H9 (cell line): ENCODE measurements around the gene MAP2K2. TPM values are rescaled to one million over a fixed set of nuclear protein-coding genes. Genes with fewer than 3 reads are reported as not detected.

Experiments
- DNase-seq: peaks from one replicate; pipeline ENCODE4 v3.0.0-alpha.2; 2017
- H2AFZ ChIP-seq: one replicate; pipeline ENCODE4 v1.6.1; 2013; ENCODE audit warnings: mild to moderate bottlenecking, low read length, control low read depth, moderate library complexity
- H2AK5ac ChIP-seq: 2 replicates; pipeline ENCODE4 v1.6.1; 2013; ENCODE audit warnings: low read length, control low read depth, mixed read lengths; ENCODE audit not compliant: insufficient read length
- H2BK120ac ChIP-seq: one replicate; pipeline ENCODE4 v1.6.1; 2013; ENCODE audit warnings: low read depth, mild to moderate bottlenecking, low read length, control low read depth, inconsistent platforms; ENCODE audit not compliant: poor library complexity, severe bottlenecking
- H2BK12ac ChIP-seq: 2 replicates; pipeline ENCODE4 v1.6.1; 2013; ENCODE audit warnings: low read length, control low read depth, mixed read lengths, low read depth; ENCODE audit not compliant: insufficient read length
- H2BK15ac ChIP-seq: 2 replicates; pipeline ENCODE4 v1.6.1; 2013; ENCODE audit warnings: low read depth, low read length, control low read depth
- H2BK20ac ChIP-seq: one replicate; pipeline ENCODE4 v1.6.1; 2013; ENCODE audit warnings: low read depth, mild to moderate bottlenecking, low read length, control low read depth, inconsistent platforms; ENCODE audit not compliant: poor library complexity, severe bottlenecking
- H2BK5ac ChIP-seq: 2 replicates; pipeline ENCODE4 v1.6.1; 2013; ENCODE audit warnings: low read length, control low read depth, mixed read lengths; ENCODE audit not compliant: insufficient read length
- H3K14ac ChIP-seq: 2 replicates; pipeline ENCODE4 v1.6.1; 2013; ENCODE audit warnings: low read length, control low read depth; ENCODE audit not compliant: insufficient read depth
- H3K18ac ChIP-seq: 2 replicates; pipeline ENCODE4 v1.6.1; 2013; ENCODE audit warnings: low read depth, mild to moderate bottlenecking, mixed read lengths, low read length, control low read depth; ENCODE audit not compliant: insufficient read length
- H3K23ac ChIP-seq: 2 replicates; pipeline ENCODE4 v1.6.1; 2013; ENCODE audit warnings: low read length, control low read depth, mixed read lengths, low read depth; ENCODE audit not compliant: insufficient read length
- H3K23me2 ChIP-seq: 2 replicates; pipeline ENCODE4 v1.6.1; 2013; ENCODE audit warnings: low read depth, mild to moderate bottlenecking, mixed read lengths, low read length, control low read depth; ENCODE audit not compliant: insufficient read length, poor library complexity, severe bottlenecking
- H3K27ac ChIP-seq: 2 replicates; pipeline ENCODE4 v1.5.1; 2013; ENCODE audit warnings: low read length, control low read depth, mixed read lengths, low read depth; ENCODE audit not compliant: insufficient read length
- H3K27me3 ChIP-seq: 2 replicates; pipeline ENCODE4 v1.6.1; 2013; ENCODE audit warnings: low read length, control low read depth, inconsistent platforms; ENCODE audit not compliant: insufficient read depth
- H3K4ac ChIP-seq: 2 replicates; pipeline ENCODE4 v1.6.1; 2013; ENCODE audit warnings: low read depth, mild to moderate bottlenecking, control low read depth, inconsistent platforms, low read length, moderate library complexity
- H3K4me1 ChIP-seq: 2 replicates; pipeline ENCODE4 v1.6.1; 2013; ENCODE audit warnings: low read length, control low read depth, inconsistent platforms; ENCODE audit not compliant: insufficient read depth
- H3K4me2 ChIP-seq: 2 replicates; pipeline ENCODE4 v1.6.1; 2013; ENCODE audit warnings: low read length, control low read depth, mixed read lengths; ENCODE audit not compliant: insufficient read length, insufficient read depth
- H3K56ac ChIP-seq: 2 replicates; pipeline ENCODE4 v1.6.1; 2013; ENCODE audit warnings: low read depth, mild to moderate bottlenecking, mixed read lengths, low read length, control low read depth; ENCODE audit not compliant: insufficient read length
- H3K79me1 ChIP-seq: 2 replicates; pipeline ENCODE4 v1.6.1; 2013; ENCODE audit warnings: low read depth, mild to moderate bottlenecking, moderate library complexity, low read length, control low read depth, inconsistent platforms; ENCODE audit not compliant: insufficient read depth, poor library complexity, severe bottlenecking
- H3K79me2 ChIP-seq: 2 replicates; pipeline ENCODE4 v1.6.1; 2013; ENCODE audit warnings: low read length, control low read depth, inconsistent platforms; ENCODE audit not compliant: insufficient read depth
- H3K9ac ChIP-seq: 2 replicates; pipeline ENCODE4 v1.6.1; 2013; ENCODE audit warnings: low read length, control low read depth, mixed read lengths; ENCODE audit not compliant: insufficient read length; ENCODE audit errors: extremely low read depth
- H3K9me3 ChIP-seq: one replicate; pipeline ENCODE4 v1.6.1; 2013; ENCODE audit warnings: low read depth, low read length, inconsistent platforms; ENCODE audit not compliant: control insufficient read depth
- H3T11ph ChIP-seq: one replicate; pipeline ENCODE4 v1.6.1; 2013; ENCODE audit warnings: mild to moderate bottlenecking, low read length, control low read depth, inconsistent platforms
- H4K20me1 ChIP-seq: one replicate; pipeline ENCODE4 v1.6.1; 2013; ENCODE audit not compliant: control insufficient read depth, insufficient read length, insufficient read depth
- H4K5ac ChIP-seq: 2 replicates; pipeline ENCODE4 v1.6.1; 2013; ENCODE audit warnings: low read depth, mild to moderate bottlenecking, mixed read lengths, low read length, control low read depth; ENCODE audit not compliant: insufficient read length
- H4K8ac ChIP-seq: replicated peaks from 2 replicates; pipeline ENCODE4 v1.6.1; 2013; ENCODE audit warnings: low read length, control low read depth, mixed read lengths, low read depth; ENCODE audit not compliant: insufficient read length
- H4K91ac ChIP-seq: 2 replicates; pipeline ENCODE4 v1.6.1; 2013; ENCODE audit warnings: low read depth, mild to moderate bottlenecking, moderate library complexity, mixed read lengths, low read length, control low read depth; ENCODE audit not compliant: insufficient read length
- H3K27ac Mint-ChIP-seq, 3 experiments: 2 replicates in 2 of 3; 3 replicates in 1 of 3; pipeline ENCODE4 v1.8.0; 2020 to 2021; ENCODE audit warnings: mixed read lengths in 3 of 3, mild to moderate bottlenecking in 1 of 3, moderate library complexity in 1 of 3
- H3K27me3 Mint-ChIP-seq: 2 replicates; pipeline ENCODE4 v1.8.0; 2021; ENCODE audit warnings: low read depth, mild to moderate bottlenecking, moderate library complexity, mixed read lengths
- H3K36me3 Mint-ChIP-seq, 3 experiments: 2 replicates in 2 of 3; 3 replicates in 1 of 3; pipeline ENCODE4 v1.8.0; 2020 to 2021; ENCODE audit warnings: low read depth in 3 of 3, mixed read lengths in 3 of 3; ENCODE audit not compliant: insufficient read depth in 1 of 3
- H3K4me1 Mint-ChIP-seq, 2 experiments: 2 replicates each; pipeline ENCODE4 v1.8.0; 2020; ENCODE audit warnings: mixed read lengths in 2 of 2
- H3K4me3 Mint-ChIP-seq, 2 experiments: 2 replicates in 1 of 2; 3 replicates in 1 of 2; pipeline ENCODE4 v1.8.0; 2020 to 2021; ENCODE audit warnings: mild to moderate bottlenecking in 2 of 2, mixed read lengths in 2 of 2, moderate library complexity in 1 of 2
- H3K9me3 Mint-ChIP-seq, 2 experiments: 2 replicates in 1 of 2; 3 replicates in 1 of 2; pipeline ENCODE4 v1.8.0; 2020; ENCODE audit warnings: mild to moderate bottlenecking in 2 of 2, mixed read lengths in 2 of 2, moderate library complexity in 1 of 2
- CTCF ChIP-seq: fragments of 200-600 bp; sonication (generic); conservative IDR thresholded peaks from 3 replicates; pipeline ENCODE4 v1.8.0; 2021; ENCODE audit warnings: antibody characterized with exemption, mild to moderate bottlenecking
- whole genome bisulfite sequencing: extraction: QIAGEN DNeasy Blood & Tissue Kit; methylation state at CpG from one replicate; pipeline ENCODE4 v1.1.7; 2013; ENCODE audit warnings: missing lambda C conversion rate, low lambda C conversion rate, mixed read lengths; ENCODE audit not compliant: insufficient read length; ENCODE audit errors: extremely low coverage; 5-methylcytosine and 5-hydroxymethylcytosine counted together
- total RNA-seq: library from RNA; stranded (reverse); gene quantifications from 2 replicates; pipeline ENCODE4 v1.2.1, GENCODE V29; 2021

MAP2K2 gene
- total RNA-seq, 1 experiment from 2014 or later: 167 TPM

DNA sequence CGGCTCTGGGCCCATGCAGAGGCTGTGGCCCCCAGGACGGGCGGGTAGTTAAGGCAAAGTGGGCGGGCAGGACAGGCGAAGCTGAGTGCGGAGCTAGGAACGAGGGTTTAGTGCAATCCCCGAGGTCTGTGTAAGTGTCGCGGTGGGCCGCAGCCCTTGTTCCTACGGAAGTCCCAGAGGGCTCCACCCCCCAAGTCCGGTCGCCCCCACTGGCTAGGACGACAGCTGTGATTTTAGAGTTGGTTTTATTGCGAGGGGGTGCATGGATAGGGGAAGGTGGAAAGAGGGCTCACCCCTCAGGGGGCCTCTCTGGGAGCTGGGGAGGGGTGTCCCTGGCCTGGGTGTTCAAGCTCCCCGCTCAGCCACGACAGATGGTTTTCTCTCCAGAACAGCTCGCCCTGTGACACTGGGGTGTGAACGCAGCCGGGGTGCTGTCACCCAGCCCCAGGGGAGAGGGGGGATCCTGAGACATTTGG, 78.9 kb downstream of the MAP2K2 start:
- H3T11ph ChIP-seq: no peak overlapping the region
- no peaks in the 10 kb centered on the region for H3K4me1 ChIP-seq
- H3K23ac ChIP-seq: no peak overlapping the region
- H3K23me2 ChIP-seq: no peaks in the 10 kb centered on the region
- no peak overlapping the region for H3K27ac ChIP-seq
- H3K4ac ChIP-seq: no peak overlapping the region
- Mint-ChIP-seq H3K4me3 (no peak overlapping the region), H3K36me3 (peaks cover 8 to 24% (median 23%) of the 10 kb centered on the region in 3 experiments; a peak in 5 of 7 replicates), H3K27ac (peak overlapping the region in 1 of 3 experiments; percentile 18; a peak in 1 of 7 replicates), H3K4me1 (peaks cover 0 to 14% of the 10 kb centered on the region in 2 experiments; a peak in 2 of 4 replicates), H3K9me3 (no peaks in the 10 kb centered on the region; a peak in 1 of 5 replicates), H3K27me3 (peaks cover 3% of the 10 kb centered on the region; the same call in 1 of the 2 replicates)
- no peaks in the 10 kb centered on the region for H3K79me2 ChIP-seq
- WGBS: no CpG with 5 or more reads among the region's 21 CpGs
- no peak overlapping the region for H4K8ac ChIP-seq
- no peak overlapping the region for H4K5ac ChIP-seq
- no peaks in the 10 kb centered on the region for H3K79me1 ChIP-seq
- no peaks in the 10 kb centered on the region for H3K27me3 ChIP-seq
- no peak overlapping the region for H3K56ac ChIP-seq
- no peak overlapping the region for H2BK15ac ChIP-seq
- H2BK120ac ChIP-seq: no peak overlapping the region
- H3K9me3 ChIP-seq: no peaks in the 10 kb centered on the region
- no peak overlapping the region for H2BK12ac ChIP-seq
- no peak overlapping the region for H2BK5ac ChIP-seq
- H3K14ac ChIP-seq: no peak overlapping the region; the same call in 1 of the 2 replicates
- no peak overlapping the region for H4K91ac ChIP-seq
- H2AK5ac ChIP-seq: no peak overlapping the region
- DNase-seq: no peak
- no peak overlapping the region for H2AFZ ChIP-seq
- H3K18ac ChIP-seq: no peak overlapping the region
- H4K20me1 ChIP-seq: no peaks in the 10 kb centered on the region
- H3K9ac ChIP-seq: no peak overlapping the region
- H3K4me2 ChIP-seq: no peak overlapping the region
- no peak overlapping the region for H2BK20ac ChIP-seq
- no peak for TF ChIP-seq CTCF
